HepG2 (cell line): Measurements from ENCODE around the gene EPB41L1. TPM values are rescaled to one million over a fixed set of nuclear protein-coding genes. Genes with fewer than 3 reads are reported as not detected.

ENCODE experiments used
- CEBPB ChIP-seq: IDR thresholded peaks from 2 replicates; pipeline ENCODE4 v1.6.1; 2011; ENCODE audit warnings: low read depth, low read length, improper control_type of control experiment, borderline replicate concordance
- DMTF1 ChIP-seq: sonication (generic); formaldehyde crosslinking; IDR thresholded peaks from 2 replicates; pipeline ENCODE4 v1.4.0; 2020; ENCODE audit warnings: mild to moderate bottlenecking, missing genetic modification reagents
- HMGA1 ChIP-seq: sonication (generic); formaldehyde crosslinking; conservative IDR thresholded peaks from 2 replicates; pipeline ENCODE4 v1.4.0; 2020; ENCODE audit warnings: missing genetic modification reagents
- HOXA9 ChIP-seq: sonication (generic); formaldehyde crosslinking; IDR thresholded peaks from 2 replicates; pipeline ENCODE4 v1.8.1; 2022; ENCODE audit warnings: missing genetic modification reagents, mild to moderate bottlenecking, moderate library complexity, borderline replicate concordance
- IRF2 ChIP-seq: IDR thresholded peaks from 2 replicates; pipeline ENCODE4 v1.6.1; 2018; ENCODE audit warnings: missing genetic modification reagents, missing compliant biosample characterization
- MED8 ChIP-seq: sonication (generic); formaldehyde crosslinking; IDR thresholded peaks from 2 replicates; pipeline ENCODE4 v1.8.1; 2023; ENCODE audit warnings: mild to moderate bottlenecking, missing genetic modification reagents; ENCODE audit not compliant: insufficient replicate concordance
- MYNN ChIP-seq: sonication (generic); formaldehyde crosslinking; IDR thresholded peaks from 2 replicates; pipeline ENCODE4 v1.4.0; 2020; ENCODE audit warnings: mild to moderate bottlenecking, low read depth, missing genetic modification reagents
- NKX3-1 ChIP-seq: sonication (generic); formaldehyde crosslinking; IDR thresholded peaks from 2 replicates; pipeline ENCODE4 v1.5.0; 2020; ENCODE audit warnings: missing genetic modification reagents
- POLR2A ChIP-seq, 2 experiments: IDR thresholded peaks; 2 replicates each; pipeline ENCODE4 v1.6.1; 2011; ENCODE audit warnings: low read depth in 2 of 2, low read length in 2 of 2, mild to moderate bottlenecking in 1 of 2, moderate library complexity in 1 of 2; ENCODE audit not compliant: insufficient read depth in 1 of 2
- REXO4 ChIP-seq: sonication (generic); formaldehyde crosslinking; IDR thresholded peaks from 2 replicates; pipeline ENCODE4 v1.8.0; 2022; ENCODE audit warnings: missing genetic modification reagents, mild to moderate bottlenecking, borderline replicate concordance
- SUZ12 ChIP-seq: fragments of 150-350 bp; IDR thresholded peaks from 2 replicates; pipeline ENCODE4 v1.6.1; 2014; ENCODE audit warnings: low read depth, low read length
- TCF7L2 ChIP-seq: IDR thresholded peaks from 2 replicates; pipeline ENCODE4 v1.6.1; 2011; ENCODE audit warnings: mild to moderate bottlenecking, low read depth, low read length, moderate library complexity
- ZBTB46 ChIP-seq: sonication (generic); formaldehyde crosslinking; IDR thresholded peaks from 2 replicates; pipeline ENCODE4 v1.4.0; 2020; ENCODE audit warnings: mild to moderate bottlenecking, missing genetic modification reagents, borderline replicate concordance
- ZNF18 ChIP-seq: sonication (generic); formaldehyde crosslinking; IDR thresholded peaks from 2 replicates; pipeline ENCODE4 v1.8.0; 2022; ENCODE audit warnings: mild to moderate bottlenecking, missing genetic modification reagents; ENCODE audit not compliant: insufficient replicate concordance
- ZNF383 ChIP-seq: sonication (generic); formaldehyde crosslinking; IDR thresholded peaks from 2 replicates; pipeline ENCODE4 v1.4.0; 2020; ENCODE audit warnings: missing genetic modification reagents, mild to moderate bottlenecking, borderline replicate concordance
- ZNF44 ChIP-seq: sonication (generic); formaldehyde crosslinking; IDR thresholded peaks from 2 replicates; pipeline ENCODE4 v1.5.1; 2020; ENCODE audit warnings: mild to moderate bottlenecking, missing genetic modification reagents
- ZNF501 ChIP-seq: sonication (generic); formaldehyde crosslinking; IDR thresholded peaks from 2 replicates; pipeline ENCODE4 v1.5.1; 2020; ENCODE audit warnings: mild to moderate bottlenecking, moderate library complexity, missing genetic modification reagents
- ZNF543 ChIP-seq: sonication (generic); formaldehyde crosslinking; IDR thresholded peaks from 2 replicates; pipeline ENCODE4 v1.4.0; 2020; ENCODE audit warnings: mild to moderate bottlenecking, missing genetic modification reagents
- ZNF563 ChIP-seq: sonication (generic); formaldehyde crosslinking; IDR thresholded peaks from 2 replicates; pipeline ENCODE4 v1.8.0; 2022; ENCODE audit warnings: mild to moderate bottlenecking, moderate library complexity, missing genetic modification reagents
- ZNF724P ChIP-seq: sonication (generic); formaldehyde crosslinking; IDR thresholded peaks from 2 replicates; pipeline ENCODE4 v1.8.0; 2022; ENCODE audit warnings: missing genetic modification reagents, borderline replicate concordance
- ZNF768 ChIP-seq: sonication (generic); formaldehyde crosslinking; IDR thresholded peaks from 2 replicates; pipeline ENCODE4 v1.4.0; 2020; ENCODE audit warnings: missing genetic modification reagents
- ZNF891 ChIP-seq: sonication (generic); formaldehyde crosslinking; IDR thresholded peaks from 2 replicates; pipeline ENCODE4 v1.5.0; 2020; ENCODE audit warnings: mild to moderate bottlenecking, missing genetic modification reagents
- polyA plus RNA-seq, 8 experiments: library from polyadenylated mRNA; depleted of rRNA in 3 of 8; stranded (reverse) in 7 of 8; unstranded in 1 of 8; fragments of >200 nt; fragmentation: Illumina TruSeq in 4 of 8; extraction: Trizol in 4 of 8; gene quantifications; 2 replicates each; pipeline versions ENCODE4 v1.2.1 to v1.2.3, GENCODE V29; 2011 to 2016; ENCODE audit warnings: low read depth in 4 of 8, missing spikeins in 1 of 8, mixed read lengths in 1 of 8; ENCODE audit not compliant: insufficient read depth in 1 of 8
- total RNA-seq, 5 experiments: library from RNA; depleted of rRNA; stranded (reverse); fragments of >200 nt; fragmentation: Illumina TruSeq; extraction: Trizol; gene quantifications; 2 replicates each; pipeline ENCODE4 v1.2.3, GENCODE V29; 2016; ENCODE audit warnings: low read depth in 1 of 5

Gene EPB41L1
- total and polyA plus RNA-seq, 2 of the 13 experiments (the other 11 are each of a cell fraction or from before 2014, with no cell fraction given): 16.7 to 39.0 TPM

GRCh38 chr20:36153736-36154699 is 522 bp upstream of the EPB41L1 start (continued):
- no peak for TF ChIP-seq ZNF18 (CRISPR knock-in tag)
- TF ChIP-seq ZNF44: no peak
- no peak for TF ChIP-seq MED8 (CRISPR knock-in tag)
- no peak for TF ChIP-seq NKX3-1 (CRISPR knock-in tag)
- TF ChIP-seq POLR2A (IDR thresholded peaks at IDR 0.05; ENCODE audit: insufficient read depth in 1 of 2, low read depth in 2 of 2, low read length in 2 of 2): peak in 1 of 2 experiments; percentile 67; a peak in 1 of 4 replicates
- no peak for TF ChIP-seq CEBPB
- no peak for TF ChIP-seq HOXA9
- TF ChIP-seq ZNF543 (CRISPR knock-in tag): peak; percentile 80
- no peak for TF ChIP-seq ZNF891 (CRISPR knock-in tag)
- no peak for TF ChIP-seq TCF7L2
- TF ChIP-seq DMTF1: no peak
- peak; percentile 76; the same call in 1 of the 2 replicates for TF ChIP-seq ZNF383 (CRISPR knock-in tag)
- TF ChIP-seq IRF2 (CRISPR knock-in tag): 0 out of 2 replicates have a peak, but pooled peaks have one; percentile 11
- 0 out of 2 replicates have a peak, but pooled peaks have one; percentile 6 for TF ChIP-seq ZNF724P (CRISPR knock-in tag)
- 0 out of 2 replicates have a peak, but pooled peaks have one; percentile 48 for TF ChIP-seq MYNN (CRISPR knock-in tag)
- TF ChIP-seq SUZ12: no peak
- TF ChIP-seq ZBTB46 (CRISPR knock-in tag): 0 out of 2 replicates have a peak, but pooled peaks have one; percentile 85
- TF ChIP-seq ZNF563 (CRISPR knock-in tag): peak; percentile 57; the same call in 1 of the 2 replicates
- TF ChIP-seq ZNF768 (CRISPR knock-in tag): no peak
- no peak for TF ChIP-seq REXO4
- TF ChIP-seq HMGA1: no peak
- no peak for TF ChIP-seq ZNF501 (CRISPR knock-in tag)
